LNCAP (cell line): ENCODE data around the gene GATA2.

Source experiments
- TF ChIP-seq, protein P1 (sequence below): fragments of 450-650 bp; IDR thresholded peaks from 2 replicates; pipeline ENCODE4 v1.5.1; 2017; ENCODE audit warnings: mild to moderate bottlenecking

The GATA2 gene

GRCh38 chr3:128432301-128432970 lies 60.6 kb downstream of the GATA2 start:
- TF ChIP-seq, protein P1, sequence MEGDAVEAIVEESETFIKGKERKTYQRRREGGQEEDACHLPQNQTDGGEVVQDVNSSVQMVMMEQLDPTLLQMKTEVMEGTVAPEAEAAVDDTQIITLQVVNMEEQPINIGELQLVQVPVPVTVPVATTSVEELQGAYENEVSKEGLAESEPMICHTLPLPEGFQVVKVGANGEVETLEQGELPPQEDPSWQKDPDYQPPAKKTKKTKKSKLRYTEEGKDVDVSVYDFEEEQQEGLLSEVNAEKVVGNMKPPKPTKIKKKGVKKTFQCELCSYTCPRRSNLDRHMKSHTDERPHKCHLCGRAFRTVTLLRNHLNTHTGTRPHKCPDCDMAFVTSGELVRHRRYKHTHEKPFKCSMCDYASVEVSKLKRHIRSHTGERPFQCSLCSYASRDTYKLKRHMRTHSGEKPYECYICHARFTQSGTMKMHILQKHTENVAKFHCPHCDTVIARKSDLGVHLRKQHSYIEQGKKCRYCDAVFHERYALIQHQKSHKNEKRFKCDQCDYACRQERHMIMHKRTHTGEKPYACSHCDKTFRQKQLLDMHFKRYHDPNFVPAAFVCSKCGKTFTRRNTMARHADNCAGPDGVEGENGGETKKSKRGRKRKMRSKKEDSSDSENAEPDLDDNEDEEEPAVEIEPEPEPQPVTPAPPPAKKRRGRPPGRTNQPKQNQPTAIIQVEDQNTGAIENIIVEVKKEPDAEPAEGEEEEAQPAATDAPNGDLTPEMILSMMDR = no peak

DNA sequence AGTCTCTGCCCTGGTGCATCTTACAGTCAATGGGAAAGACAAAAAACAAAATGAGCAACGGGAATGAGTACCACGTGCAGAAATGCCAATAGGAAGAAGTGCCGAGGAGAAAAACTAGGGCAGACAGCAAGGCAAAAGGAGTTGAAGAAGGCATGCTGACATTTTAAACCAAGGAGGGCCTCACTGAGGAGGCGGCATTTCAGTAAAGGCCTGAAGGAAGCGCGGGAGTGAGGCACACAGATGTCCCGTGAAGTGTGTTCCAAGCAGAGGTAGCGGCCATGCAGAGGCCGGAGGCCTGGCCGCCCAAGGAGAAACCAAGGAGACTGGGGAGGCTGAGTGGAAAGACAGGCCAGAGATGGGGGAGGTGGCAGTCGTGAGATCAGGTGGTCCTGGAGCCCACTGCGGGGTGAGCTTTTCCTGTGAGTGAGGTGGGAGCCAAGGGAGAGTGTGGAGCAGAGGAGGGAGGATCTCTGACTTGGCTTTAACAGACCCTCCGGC lies 61.1 kb downstream of the GATA2 start:
- TF ChIP-seq, protein P1 = no peak

GRCh38 chr3:128430731-128431130 lies 62.3 kb downstream of the GATA2 start:
- TF ChIP-seq, protein P1 = no peak

DNA sequence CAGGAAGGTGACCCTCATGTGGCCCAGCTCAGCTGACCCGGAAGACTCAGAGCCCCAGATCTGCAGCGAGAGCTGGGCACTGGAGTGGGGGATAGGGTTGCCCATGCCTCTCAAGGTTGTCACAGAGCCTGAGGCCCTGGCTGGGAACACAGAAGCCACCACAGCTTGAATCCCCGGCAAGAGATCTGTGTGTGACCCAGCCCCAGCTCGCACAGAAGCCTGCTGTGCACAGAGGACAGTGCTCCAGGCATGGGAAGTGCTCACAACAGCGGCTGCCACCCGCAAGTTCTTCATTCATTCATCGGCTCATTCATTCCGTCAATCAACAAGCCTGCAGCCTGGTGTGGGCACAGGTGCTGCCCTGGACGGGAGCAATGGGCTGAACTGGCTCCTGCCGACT lies 62.7 kb downstream of the GATA2 start:
- TF ChIP-seq, protein P1 = no peak

GRCh38 chr3:128429751-128430150 lies 63.2 kb downstream of the GATA2 start:
- TF ChIP-seq, protein P1 = no peak
